GM21526 (cell line): Measurements from ENCODE around the gene TMEM72.

Source experiments
- ATAC-seq: cut with Tn5 transposase; IDR thresholded peaks from one replicate; pipeline ENCODE4 v1.9.1; 2021; ENCODE audit warnings: moderate library complexity; ENCODE audit not compliant: unreplicated experiment, low FRiP score

TMEM72 gene

DNA sequence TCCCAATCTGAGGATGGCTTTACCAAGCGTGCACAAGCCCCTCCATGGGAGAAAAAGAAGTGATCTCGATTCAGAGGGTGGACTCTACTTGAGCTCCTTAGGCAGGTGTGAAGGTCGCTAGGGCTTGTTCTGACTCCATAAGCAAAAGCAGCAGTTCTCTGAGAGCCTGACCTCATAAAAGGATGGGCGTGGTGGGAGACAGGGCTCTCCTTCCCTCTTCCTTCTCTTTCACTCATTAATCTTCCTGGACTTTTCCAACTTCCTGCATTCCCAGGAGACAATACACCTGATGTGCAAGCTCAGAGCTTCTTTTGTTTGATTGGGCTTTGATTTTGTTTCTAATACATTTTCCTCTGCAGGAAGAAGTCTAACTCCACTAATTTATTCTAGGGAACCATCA lies 22.3 kb upstream of the TMEM72 start:
- no peak for ATAC-seq

DNA sequence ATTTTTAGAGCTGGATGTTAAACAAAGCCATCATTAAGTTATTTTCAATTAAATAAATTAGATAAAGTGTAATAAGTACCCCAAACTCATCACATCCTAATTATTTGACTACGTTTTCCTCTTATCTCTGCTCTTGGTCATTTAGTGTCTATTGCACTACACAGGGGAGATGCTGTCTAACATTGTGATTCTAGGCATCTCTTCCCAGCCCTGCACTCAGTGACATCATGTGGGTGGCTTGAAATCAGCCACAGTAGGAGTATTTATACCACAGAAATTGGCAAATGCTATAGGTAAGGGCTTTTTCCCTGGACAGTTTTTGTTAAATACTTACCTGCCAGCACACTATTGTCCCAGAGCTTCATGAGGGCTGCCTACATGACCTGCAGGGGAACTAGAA lies 21.3 kb upstream of the TMEM72 start:
- no peak for ATAC-seq

DNA sequence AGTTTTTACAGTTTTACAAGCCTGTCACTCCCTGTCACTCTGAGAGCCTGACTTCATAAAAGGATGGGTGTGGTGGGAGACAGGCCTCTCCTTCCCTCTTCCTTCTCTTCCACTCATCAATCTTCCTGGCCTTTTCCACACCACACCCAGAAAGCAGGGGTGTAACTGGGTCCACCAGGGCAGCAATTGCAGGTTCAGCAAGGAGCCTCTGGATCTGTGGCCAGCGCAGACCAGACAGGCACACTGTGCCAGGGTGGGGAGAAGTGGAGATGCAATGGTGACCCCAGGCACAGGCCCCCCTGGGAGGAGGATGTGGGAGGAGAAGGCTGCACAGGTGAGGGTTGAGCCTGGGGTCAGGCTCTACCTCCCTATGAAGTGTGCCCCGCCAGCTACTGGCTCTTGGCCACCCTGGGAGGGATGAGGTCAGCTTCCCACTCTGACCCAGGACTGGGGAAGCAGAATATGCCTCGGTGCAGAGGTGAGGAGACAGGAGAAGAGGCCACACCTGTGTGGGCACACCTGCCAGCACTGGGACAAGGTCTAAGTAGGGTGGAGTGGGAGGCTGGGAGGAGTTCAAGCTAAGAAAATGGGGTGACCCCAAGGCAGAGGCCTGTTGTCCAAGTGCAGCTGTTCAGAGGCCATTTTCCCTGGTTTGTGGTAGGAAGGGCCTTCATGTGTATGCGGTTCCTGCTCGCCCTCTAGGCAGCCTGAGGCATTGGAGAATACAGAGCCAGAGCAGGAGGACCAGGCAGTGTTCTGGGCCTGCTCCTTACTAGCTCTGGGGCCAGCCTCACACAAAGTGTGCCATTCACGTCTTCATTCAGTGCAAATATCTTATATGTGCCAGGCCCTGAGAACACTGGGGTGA lies 20.2 kb upstream of the TMEM72 start:
- ATAC-seq = no peak

DNA sequence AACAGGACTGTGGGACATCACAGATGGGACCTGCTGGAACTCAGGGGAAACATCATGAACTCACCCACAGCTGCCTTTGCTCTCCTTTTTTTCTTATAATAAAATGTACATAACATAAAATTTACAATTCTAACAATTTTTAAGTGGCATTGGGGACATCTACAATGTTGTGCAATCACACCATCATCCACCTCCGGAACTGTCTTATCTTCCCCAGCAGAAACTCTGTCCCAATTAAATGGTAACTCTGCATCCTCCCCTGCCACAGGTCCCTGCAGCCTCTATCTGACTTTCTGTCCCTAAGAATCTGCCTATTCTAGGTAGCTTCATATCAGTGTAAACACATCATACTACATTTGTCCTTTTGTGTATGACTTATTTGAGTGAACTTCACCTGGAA lies 19.4 kb upstream of the TMEM72 start:
- ATAC-seq = no peak

DNA sequence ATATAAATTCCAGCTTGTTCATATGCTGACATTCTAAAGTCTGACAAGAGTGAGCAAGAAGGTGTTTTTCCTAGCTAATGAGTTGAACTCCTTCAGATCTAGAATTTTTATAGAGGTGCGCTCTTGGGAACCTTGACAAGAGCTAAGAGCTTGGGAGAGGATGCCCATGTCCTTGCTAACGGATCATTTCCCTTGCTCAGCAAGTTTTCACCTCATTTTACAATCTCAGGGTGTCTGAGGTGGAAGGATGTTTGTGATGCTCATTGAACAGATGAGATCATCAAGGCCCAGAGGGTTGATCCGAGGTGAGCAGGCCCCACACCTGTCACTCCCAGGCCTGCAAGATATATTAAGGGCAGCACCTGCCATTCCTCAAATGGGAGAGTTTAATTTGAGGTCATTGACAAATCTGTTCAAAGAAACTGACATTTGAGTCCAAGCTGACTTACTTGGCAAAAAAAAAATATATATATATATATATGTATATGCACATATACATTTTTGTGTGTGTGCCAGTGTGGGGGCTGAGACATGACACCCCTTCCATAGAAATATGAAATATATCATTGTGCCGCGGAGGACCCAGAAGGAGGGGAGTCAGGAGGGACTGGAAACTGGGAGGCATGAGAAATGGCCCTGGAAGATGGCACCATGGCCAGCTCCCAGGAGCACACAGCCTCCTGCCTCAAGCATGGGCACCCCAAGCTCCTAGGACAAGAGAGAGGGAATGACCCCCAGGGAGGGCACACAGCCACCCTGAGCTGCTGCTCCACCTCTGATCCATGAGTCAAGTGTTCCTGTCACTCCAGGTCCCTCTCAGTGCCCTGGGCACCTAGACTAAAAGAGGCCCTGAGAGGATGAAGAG lies 17.3 kb upstream of the TMEM72 start:
- no peak for ATAC-seq

DNA sequence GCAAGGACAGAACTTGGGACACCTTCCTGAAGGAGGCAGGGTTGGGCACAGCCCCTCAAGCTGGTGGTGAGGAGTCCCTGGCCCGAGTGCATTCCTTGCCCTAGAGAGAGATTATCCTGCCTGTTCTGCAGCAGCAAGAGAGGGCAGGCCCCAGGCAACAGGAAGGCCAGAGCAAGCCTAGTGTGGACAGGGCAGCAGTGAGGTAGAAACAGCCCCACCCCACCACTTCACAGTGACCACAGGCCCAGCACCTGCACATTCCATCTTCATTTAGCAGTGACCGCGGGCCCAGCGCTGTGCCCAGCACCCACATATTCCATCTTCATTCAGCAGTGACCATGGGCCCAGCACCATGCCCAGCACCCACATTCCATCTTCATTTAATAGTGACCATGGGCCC lies 16.4 kb upstream of the TMEM72 start:
- ATAC-seq = no peak

DNA sequence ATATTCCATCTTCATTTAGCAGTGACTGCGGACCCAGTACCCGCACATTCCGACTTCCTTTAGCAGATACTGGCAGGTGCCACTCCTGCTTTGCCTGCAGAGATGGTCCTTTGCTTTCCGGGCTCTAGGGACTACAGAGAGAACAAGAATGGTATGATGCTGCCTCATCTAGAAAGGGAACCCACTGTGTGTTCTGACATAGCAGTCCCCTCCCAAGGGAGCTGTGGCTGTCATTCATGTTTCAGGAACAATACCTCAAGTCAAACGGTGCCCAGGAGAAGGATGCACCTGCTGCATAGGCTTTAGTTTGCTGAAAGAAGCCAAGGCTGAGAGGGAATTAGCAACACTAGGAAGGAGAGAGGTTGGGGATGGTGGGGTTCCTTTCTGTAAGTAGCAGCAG lies 15.9 kb upstream of the TMEM72 start:
- no peak for ATAC-seq

DNA sequence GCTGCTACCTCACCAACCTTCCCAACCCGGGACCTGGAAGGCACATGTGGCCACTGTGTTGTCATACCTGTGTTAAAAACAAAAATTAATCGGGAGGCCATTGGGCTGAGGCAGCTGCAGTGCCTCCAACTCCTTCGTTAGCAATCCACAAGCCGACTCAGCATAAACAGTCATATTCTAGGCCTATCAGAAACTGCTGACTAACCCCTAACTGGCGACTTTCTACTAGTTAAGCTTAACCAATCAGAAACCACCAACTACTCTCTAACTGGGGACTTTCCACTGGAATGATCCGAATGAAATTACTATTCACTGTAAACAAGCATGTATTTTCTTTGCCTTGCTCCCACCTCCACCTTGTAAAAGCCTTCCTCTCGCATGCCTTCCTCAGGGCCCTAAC lies 14.1 kb upstream of the TMEM72 start:
- no peak for ATAC-seq

DNA sequence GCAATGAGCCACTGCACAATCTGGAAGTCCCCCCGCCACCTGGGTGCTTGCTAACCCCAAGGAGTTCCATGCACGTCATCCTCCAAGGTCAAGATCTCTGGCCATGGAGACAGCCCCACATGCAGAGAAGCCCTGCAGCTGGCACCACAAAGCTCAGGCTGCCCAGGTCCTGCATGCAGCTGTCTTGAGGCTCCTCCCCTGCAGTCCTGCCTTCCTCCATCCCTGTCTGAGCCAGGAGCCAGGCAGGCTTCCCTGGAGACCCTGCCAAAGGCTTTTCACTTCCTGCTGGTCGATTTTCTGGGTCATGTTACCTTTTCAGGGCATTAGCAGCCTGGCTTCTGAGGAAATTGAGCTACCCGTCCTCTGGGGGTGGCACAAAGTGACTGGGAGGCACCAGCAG lies 12.5 kb upstream of the TMEM72 start:
- ATAC-seq = no peak

DNA sequence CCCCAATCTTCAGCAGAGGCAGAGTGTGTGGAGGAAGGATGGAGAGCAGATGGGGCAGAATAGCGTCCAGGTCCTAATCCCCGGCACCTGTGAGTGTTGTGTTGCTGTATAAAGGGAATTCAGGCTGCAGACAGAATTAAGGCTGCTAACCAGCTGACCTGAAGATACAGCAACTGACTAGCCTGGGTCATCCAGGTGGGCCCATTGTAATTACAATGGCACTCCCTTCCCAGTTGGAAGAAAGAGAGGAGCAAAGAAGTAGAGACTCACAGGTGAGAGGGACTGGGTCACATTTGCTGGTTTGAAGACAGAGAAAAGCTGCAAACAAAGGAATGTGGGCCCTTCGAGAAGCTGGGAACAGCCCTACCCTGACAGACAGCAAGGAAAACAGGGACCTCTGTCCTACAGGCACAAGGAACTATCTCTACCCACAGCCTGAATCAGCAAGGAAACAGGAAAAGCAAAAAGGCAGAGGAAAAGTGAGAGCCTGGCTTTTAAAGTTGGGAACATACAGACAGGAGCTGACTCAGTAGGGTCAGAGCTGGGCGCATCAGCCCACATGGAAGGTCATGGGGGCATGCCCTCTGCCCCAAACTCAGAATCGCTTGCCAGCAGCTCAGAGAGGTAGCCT lies 11.6 kb upstream of the TMEM72 start:
- ATAC-seq = no peak

DNA sequence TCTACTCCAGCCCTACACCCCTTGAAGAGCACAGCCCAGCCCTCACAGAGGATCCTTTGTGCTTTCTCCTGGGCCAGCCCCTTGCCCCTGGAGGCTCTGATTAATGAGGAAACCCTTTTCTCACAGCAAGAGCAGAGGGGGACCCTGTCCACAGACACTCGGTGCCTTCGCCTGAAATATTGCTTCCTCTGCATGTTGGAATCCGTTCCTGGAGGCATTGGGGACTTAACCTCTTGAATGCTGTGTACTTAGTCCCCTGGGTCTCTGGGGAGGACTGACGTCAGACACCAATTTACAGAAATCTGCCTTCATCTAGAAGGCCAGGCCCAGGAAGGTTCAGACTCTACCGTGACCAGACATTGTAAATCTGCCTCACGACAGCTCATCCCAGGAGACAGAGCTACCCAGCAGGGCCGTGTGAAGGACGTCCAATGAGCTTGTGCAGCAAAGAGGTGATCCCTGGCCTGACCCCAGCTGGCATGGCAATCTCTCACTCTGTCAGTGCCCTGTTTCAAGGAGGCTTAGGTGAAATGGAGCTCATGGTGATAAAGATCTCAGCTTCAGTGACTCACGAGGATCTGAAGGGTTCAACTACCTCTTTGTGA lies 8.1 kb upstream of the TMEM72 start:
- ATAC-seq = no peak

DNA sequence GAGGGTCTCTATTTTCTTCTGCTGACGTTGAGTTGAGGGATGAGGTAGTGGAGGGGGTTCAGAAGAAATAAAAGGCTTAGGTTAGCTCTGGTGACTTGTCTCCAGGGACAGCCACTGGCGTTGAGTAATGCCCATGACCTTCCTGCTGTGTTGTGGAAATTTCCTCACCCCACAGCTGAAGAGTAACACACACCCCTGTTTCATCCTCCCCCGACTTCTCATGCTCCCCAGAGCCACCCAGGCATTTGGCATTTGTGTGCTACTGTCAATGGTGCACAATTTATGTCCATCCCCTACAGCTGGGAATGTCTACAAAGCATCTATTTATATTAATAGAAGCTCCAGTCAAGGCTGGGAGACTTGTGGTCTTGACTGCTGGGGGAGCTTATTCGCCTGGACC lies 4.7 kb upstream of the TMEM72 start:
- ATAC-seq = no peak

DNA sequence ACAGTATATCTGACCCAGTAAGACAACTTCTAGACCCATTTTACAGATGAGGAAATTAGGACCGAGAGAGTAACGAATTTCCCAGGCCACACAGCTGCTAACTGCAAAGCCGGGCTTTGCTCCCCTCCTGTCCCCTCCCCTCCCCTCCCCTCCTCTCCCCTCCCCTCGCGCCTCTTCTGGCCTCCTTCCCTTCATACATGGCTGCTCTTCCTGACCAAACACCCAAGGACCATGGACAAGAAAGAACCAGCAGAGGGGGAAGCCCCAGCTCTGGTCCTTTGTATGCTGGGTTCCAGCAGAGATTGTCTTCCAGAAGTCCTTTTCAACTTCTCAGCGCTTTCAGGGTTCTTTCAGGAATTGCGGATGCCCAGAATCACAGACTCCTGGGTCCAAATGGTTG lies 3.6 kb upstream of the TMEM72 start:
- no peak for ATAC-seq

DNA sequence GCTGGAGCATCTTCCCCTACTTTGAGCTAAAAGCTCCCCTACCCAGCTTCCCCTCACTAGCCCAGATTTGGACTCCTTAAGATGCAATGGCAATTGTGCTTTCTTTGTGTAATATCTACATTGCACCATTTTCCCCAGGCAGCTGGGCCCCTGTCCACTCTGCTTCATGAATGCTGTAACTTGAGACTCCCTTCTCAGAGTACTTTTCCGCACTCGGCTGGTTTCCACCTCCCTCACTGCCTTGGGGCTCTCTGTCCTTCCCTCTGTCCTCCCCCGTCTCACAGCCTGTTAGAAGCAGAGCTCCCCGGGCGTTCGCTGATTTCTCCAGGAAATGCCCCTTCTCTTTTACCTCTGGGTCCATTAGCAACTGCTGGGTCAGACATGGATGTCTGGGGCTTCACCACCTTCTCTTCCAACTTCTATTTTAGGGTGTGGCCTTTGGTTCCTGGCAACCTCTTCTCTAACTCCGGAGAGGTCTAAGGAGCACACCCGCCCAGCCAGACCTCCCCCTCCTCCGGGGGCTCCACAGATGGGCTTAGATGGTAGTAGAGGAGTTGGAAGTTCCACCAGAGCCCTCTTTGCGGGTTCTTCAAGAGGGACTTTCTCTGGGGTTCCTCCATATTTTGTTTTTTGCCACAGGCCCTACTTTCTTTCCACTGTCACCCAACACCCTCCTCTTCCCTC lies 2.9 kb upstream of the TMEM72 start:
- no peak for ATAC-seq

DNA sequence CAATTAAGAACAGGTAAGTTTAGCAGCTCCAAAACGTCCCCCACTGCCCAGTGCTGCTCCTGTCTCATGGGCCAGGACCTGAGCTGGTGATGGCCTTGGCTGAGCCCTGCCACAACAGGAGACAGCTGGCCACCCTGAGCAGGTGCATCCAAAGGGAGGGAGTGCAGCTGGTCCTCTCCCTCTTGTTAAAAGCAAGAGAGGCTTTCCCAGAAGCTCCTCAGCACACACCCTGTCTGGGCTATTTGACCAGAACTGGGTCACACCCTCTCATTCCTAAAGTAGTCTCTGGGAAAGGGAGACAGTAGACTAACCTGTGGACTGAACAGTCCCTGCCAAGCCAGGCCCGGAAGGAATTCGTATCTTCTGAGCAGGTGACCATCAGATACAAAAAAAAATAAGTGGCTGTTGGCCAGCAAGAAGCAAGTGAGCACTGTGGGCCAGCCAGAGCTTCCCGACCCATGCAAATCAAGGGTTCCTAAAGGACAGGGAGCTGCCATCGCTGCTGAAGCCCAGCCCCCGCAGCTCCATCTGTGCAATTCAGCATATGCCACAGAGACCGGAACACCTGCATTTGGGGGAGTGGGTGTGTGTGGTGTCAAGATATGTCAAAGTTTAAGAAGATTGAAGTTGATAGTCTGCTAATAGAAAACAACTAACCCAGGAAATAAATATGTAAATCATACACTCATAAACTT lies 2.1 kb upstream of the TMEM72 start:
- no peak for ATAC-seq

DNA sequence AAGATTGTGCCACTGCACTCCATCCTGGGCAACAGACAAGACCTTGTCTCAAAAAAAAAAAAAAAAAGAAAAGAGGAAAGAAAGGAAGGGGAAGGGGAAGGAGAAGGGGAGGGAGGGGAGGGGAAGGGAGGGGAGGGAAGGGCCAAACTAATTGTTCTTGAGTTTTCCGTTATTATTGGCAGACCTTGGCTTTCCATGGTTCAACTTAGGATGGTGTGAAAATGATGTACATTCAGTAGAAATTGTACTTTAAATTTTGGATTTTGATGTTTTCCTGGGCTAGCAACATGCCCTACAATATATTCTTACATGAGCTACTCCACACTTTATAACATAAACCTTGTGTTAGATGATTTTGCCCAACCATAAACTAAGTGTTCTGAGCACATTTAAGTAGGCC lies 1.2 kb upstream of the TMEM72 start:
- ATAC-seq = no peak

DNA sequence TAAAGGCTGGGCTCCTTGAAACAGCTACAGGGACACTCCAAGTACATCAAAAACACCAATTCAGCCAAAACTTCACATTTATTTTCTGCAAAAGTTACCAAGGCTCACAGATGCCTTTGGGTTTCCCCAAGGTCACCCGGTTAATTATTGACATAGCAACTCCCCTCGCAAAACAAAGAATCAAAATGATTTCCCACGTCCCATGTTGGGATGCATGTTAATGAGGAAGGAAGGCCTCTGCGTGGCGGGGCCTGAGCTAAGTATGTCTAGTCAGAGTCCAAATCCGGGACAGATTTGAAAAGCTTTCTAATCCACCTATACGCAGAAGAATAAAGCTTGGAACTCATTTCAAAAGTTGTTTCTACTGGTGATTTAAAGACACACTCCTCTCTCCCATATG lies 535 bp upstream of the TMEM72 start:
- no peak for ATAC-seq

DNA sequence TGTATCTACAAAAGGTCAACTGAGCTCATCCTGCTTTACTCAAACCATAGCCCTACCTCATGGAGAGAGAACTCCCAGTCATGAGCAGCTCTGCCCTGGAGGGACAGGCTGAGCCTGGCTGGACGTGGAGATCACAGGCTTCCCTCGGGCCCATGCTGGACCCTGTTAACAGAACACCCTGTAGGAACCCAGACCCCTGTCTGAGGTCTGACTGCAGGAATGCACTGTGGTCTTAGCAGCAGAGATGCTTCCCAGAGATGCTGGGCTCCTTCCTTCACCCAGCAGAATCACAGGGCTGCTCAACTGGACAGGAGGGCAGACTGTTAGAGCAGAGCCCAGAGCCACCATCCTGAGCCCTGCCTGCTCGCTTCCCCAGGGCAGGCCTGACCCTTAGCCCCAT lies 814 bp downstream of the TMEM72 start:
- no peak for ATAC-seq

DNA sequence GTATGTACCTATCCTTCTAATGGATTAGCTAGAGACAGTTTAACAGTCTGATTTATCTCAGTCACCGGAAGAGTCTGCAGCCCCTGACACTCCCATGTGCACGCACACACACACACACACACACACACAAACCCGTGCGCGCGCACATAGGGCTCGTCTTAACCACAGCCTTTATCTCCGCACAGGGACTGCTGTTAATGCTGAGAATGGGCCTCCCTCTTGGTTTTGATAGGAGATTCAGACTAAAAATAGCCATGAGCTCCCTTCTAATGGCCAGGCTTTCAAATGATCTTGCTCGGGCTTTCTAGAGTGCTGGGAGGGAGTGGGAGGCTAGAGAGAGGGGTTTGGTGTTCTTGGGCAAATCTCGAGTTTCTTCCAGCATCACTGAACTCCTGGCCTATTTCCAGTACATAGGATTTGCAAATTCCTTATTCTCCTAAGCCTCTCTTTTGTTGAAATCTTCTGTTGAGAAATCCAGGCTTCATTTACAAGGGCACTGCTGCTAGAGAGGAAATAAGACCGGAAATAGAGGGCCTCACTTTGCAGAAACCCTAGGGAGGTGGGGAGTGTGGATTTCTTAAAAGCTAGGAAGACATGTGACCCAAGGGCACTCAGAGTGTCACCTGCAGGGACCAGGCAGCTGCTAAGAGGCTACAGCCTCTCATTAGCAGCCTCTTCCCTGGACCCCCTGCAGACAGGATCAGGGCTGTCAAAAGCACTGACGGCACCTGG lies 2.4 kb downstream of the TMEM72 start:
- ATAC-seq = no peak
